Measurements from ENCODE around the gene KRTAP5-5.
"Not testable (repeated sequence)": the region's sequence is repeated elsewhere in the genome, so short reads cannot be mapped to it uniquely, and the experiment has no call there.

The KRTAP5-5 gene

GRCh38 chr11:1629326-1630185, at the start of gene KRTAP5-5:
TSS of gene KRTAP5-5 (plus strand) at chr11:1629775. CDS start at chr11:1629841, 66 bp downstream.
- no peak for DNase-seq (ENCODE audit: low read depth)
- no peak for TF ChIP-seq CTCF (IDR thresholded peaks at IDR 0.05; ENCODE audit: low read depth, low read length, missing control alignments)
- no peak within 1 kb of the TSS for H3K4me3 ChIP-seq (ENCODE audit: low read depth, low read length)

GRCh38 chr11:1581976-1582375, 47.6 kb upstream of the KRTAP5-5 start:
- TF ChIP-seq CTCF (IDR thresholded peaks at IDR 0.05; ENCODE audit: low read depth, low read length, missing control alignments), result no peak
- DNase-seq (ENCODE audit: low read depth), result no peak
- H3K4me3 ChIP-seq (ENCODE audit: low read depth, low read length), result no peak overlapping the region

GRCh38 chr11:1582909-1583308, 46.7 kb upstream of the KRTAP5-5 start:
- not testable (repeated sequence) for DNase-seq (ENCODE audit: low read depth); H3K4me3 ChIP-seq (ENCODE audit: low read depth, low read length)

GRCh38 chr11:1584661-1585370, 44.8 kb upstream of the KRTAP5-5 start, which contains the start of gene KRTAP5-1:
TSS of gene KRTAP5-1 (minus strand) at chr11:1585283. CDS start at chr11:1585249, 34 bp downstream.
- not testable (repeated sequence) for DNase-seq (ENCODE audit: low read depth); H3K4me3 ChIP-seq (ENCODE audit: low read depth, low read length)

- TF ChIP-seq CTCF (IDR thresholded peaks at IDR 0.05; ENCODE audit: low read depth, low read length, missing control alignments), result no peak
- no peak for DNase-seq (ENCODE audit: low read depth)
- H3K4me3 ChIP-seq (ENCODE audit: low read depth, low read length), result no peak overlapping the region
Measured at GRCh38 chr11:1586699-1587098, 42.9 kb upstream of the KRTAP5-5 start.

- DNase-seq (ENCODE audit: low read depth), result peak; percentile 7
- H3K4me3 ChIP-seq (ENCODE audit: low read depth, low read length), result not testable (repeated sequence)
Measured at GRCh38 chr11:1589191-1589963, 40.2 kb upstream of the KRTAP5-5 start.

GRCh38 chr11:1589996-1590395, 39.6 kb upstream of the KRTAP5-5 start:
- TF ChIP-seq CTCF (IDR thresholded peaks at IDR 0.05; ENCODE audit: low read depth, low read length, missing control alignments), result no peak
- DNase-seq (ENCODE audit: low read depth), result no peak
- no peak overlapping the region for H3K4me3 ChIP-seq (ENCODE audit: low read depth, low read length)

GRCh38 chr11:1592628-1593027, 36.9 kb upstream of the KRTAP5-5 start:
- no peak for DNase-seq (ENCODE audit: low read depth)
- no peak for TF ChIP-seq CTCF (IDR thresholded peaks at IDR 0.05; ENCODE audit: low read depth, low read length, missing control alignments)
- H3K4me3 ChIP-seq (ENCODE audit: low read depth, low read length), result no peak overlapping the region

GRCh38 chr11:1595994-1596575, 33.5 kb upstream of the KRTAP5-5 start:
- not testable (repeated sequence) for H3K4me3 ChIP-seq (ENCODE audit: low read depth, low read length); DNase-seq (ENCODE audit: low read depth)

- DNase-seq (ENCODE audit: low read depth); H3K4me3 ChIP-seq (ENCODE audit: low read depth, low read length): not testable (repeated sequence)
Measured at GRCh38 chr11:1596576-1597121, 32.9 kb upstream of the KRTAP5-5 start.
